Dermis blood vessel endothelial cell (primary cell): Measurements from ENCODE around the gene KIAA0513. TPM values are rescaled to one million over a fixed set of nuclear protein-coding genes. Genes with fewer than 3 reads are reported as not detected.
A peak's percentile ranks its signal among the peaks of the same experiment; 100 is the strongest.

Experiments
- DNase-seq: peaks from one replicate; pipeline ENCODE4 v3.0.0; 2010
- total RNA-seq: library from RNA; depleted of rRNA; stranded (reverse); fragments of >200 nt; gene quantifications from 2 replicates; pipeline ENCODE4 v1.2.3, GENCODE V29; 2014

The KIAA0513 gene, protein sequence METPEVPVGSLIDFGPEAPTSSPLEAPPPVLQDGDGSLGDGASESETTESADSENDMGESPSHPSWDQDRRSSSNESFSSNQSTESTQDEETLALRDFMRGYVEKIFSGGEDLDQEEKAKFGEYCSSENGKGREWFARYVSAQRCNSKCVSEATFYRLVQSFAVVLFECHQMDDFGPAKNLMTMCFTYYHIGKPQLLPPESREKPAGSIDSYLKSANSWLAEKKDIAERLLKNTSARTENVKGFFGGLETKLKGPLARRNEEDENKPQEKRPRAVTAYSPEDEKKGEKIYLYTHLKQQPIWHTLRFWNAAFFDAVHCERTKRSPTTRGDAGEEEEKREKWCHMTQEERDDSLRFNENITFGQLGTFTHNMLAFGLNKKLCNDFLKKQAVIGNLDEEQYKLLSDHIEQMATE
- 19.9 and 26.1 TPM in 2 replicates for total RNA-seq

DNA sequence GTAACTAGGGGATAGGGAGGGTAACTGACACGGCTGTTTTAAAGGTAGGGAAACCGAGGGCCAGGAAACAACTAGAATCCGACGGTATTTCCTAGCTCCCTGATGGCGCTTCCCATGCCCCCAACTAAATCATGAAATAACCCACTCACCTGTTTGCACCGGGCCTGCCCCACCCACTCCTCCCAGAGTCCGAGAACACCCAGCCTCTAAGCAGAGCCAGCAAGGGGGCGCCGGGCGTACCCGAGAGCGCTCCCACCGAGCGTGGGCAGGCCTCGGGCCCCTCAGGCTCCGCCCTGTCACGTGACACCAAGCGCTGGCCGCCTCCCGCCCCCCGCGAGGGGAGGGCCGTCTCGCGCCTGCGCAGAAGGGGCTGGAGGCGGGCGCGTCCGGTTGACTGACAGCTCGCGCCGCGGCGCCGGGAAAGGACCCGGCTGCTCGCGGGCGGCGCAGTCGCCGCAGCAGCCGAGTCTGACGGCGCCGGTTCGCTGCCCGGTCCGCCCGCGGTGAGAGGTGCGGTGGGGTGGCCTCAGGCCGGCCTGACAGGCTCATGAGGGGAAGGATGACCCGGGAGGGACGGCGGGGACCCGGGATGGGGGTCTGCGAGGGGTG is at the start of gene KIAA0513:
Gene KIAA0513 (plus strand): TSS at position 447 of the 609 bp plus-strand sequence. CDS start 39,277 bp downstream, outside the sequence.
- peak; percentile 96 for DNase-seq

DNA sequence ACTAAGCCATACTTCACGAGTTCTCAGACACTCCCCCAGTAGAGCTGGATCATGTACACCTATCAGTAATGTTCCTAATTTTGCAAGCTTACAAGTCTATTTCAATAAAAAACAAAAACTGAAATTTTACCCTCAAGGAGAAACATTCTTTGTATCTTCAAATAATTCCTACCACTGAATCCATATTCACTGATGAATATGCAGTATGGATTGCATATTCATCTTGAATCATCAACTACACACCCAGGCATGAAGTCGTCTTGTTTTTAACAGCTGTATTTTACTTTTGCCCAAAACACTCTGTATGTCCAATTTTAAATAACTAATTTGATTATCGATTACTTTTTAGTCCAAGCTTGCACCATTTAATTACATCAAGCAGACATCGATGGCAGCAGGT is 48.1 kb upstream of the KIAA0513 start:
- no peak for DNase-seq

DNA sequence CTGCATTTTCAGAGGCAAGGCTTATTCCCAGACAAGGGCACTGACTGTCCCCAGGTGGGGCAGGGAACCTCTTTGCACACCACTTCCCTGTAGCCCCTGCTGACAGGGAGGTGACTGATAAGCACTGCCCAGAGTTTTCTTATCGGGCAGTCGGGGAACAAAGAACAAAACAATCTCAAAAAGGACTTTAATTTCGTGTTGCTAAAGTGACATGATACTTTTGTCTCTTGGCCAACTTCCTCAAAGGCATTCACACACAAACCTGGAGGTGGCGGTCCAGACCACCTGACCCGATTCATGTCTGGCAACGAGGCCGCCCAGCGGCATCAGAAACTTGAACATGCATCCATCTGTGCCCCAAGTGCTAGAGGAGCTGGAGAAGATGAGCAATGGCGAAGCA is 45.2 kb upstream of the KIAA0513 start:
- peak; percentile 8 for DNase-seq

DNA sequence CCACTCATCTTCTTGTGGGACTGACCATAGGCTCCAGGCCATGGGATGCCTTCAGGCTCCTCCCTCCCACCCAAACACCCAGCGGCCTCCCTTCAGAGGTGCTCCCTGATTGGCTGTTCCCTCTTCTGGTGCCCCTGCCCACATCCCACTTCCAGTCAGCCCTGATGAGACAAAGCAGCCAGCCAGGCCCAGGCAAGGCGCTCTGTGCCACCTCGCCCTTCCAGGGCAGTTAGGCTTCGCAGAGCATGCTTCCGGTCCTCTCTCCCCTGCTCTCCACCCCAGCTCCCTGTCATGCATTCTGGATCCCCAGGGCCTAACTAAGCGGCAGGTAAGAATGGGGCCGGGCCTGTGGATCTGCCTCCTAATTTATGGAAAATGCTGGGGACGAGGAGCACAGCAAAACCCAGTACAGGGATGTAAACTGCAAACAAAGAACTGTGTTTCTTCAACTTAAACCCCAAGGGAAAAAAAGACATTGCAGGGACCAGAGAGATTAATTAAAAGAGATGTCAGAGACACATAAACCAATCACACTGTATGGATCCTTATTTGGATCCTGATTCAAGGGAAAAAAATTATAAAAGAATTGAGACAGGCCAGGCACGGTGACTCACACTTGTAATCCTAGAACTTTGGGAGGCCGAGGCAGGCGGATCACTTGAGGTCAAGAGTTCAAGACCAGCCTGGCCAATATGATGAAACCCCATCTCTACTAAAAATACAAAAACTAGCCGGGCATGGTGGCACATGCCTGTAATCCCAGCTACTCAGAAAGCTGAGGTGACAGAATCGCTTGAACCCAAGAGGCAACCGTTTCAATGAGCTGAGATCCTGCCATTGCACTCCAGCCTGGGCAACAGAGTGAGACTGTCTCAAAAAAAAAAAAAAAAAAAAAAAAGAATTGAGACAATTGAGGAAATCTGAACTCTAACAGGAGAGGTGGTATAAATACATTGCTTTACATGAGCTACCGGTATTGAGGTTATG is 42.2 kb upstream of the KIAA0513 start:
- no peak for DNase-seq

DNA sequence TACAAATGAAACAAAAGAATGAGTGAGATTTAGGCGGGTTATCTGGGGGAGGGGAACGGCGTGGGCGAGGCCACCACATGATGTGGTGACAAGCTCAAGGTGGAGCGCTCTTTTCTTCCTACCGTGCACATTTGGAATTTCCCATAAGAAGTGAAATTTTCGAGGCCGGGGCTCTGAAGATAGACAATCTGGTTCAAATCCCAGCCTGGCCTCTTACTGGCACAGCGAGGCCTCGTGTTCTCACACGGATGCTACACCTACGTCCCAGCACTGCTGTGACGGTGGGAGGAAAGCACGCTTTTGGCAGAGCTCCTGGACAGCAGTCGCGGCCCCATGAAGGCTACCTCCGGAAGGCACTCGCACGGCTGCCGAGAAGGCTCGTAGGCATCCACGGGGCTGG is 41.5 kb upstream of the KIAA0513 start:
- no peak for DNase-seq

DNA sequence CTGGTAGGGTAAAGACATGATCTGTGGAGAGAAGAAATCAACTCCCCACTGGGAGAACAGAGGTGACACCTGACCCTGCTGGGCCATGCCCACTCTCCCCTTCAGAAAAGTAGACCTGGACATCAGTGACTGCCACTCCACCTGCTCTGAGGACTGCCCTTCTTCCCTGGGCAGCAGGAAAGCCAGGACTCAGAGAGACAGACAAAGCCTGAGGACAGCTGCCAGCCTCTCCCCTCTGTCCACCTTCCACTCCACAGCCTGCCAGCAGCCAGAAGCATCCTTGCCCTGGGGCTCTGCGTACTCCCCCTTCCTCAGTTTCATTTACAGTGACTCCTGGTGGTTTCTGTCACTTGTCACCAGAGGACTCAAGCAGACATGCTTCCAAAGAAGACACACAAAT is 40.7 kb upstream of the KIAA0513 start:
- DNase-seq: no peak

DNA sequence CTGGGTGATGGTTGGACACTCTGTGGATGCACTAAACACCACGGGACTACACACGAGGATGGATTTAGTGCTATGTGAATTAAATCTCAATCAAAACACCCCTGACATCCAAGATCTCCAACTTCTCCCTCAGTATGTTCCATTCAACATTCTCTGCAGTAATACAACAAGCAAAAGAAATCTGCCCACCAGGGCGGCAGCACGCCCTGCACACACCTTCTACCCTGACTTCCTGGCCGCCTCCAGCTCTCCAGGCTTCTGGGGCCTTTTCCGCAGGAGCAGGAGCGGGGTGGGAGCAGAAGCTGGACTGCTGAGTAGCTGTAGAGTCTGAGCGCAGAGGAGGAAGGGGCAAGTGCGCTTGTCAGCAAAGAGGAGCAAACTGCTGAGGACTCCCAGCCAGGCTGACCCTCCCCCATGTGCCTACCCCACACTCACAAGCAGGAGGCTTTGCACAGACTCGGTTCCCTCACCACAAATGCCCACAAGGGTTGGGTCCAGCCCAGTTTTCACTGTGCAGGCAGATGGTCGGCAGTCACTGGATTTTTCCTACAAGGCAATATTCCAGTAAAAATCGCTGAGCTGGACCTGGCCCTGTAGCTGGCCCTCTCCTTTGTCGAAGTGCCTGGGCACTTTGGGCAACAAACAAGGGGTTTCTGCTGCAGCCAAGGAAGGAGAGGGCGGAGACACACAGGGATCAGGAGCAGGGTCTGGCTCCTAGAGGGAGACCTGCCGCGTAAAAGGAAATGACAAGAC is 39.1 kb upstream of the KIAA0513 start:
- DNase-seq: no peak

DNA sequence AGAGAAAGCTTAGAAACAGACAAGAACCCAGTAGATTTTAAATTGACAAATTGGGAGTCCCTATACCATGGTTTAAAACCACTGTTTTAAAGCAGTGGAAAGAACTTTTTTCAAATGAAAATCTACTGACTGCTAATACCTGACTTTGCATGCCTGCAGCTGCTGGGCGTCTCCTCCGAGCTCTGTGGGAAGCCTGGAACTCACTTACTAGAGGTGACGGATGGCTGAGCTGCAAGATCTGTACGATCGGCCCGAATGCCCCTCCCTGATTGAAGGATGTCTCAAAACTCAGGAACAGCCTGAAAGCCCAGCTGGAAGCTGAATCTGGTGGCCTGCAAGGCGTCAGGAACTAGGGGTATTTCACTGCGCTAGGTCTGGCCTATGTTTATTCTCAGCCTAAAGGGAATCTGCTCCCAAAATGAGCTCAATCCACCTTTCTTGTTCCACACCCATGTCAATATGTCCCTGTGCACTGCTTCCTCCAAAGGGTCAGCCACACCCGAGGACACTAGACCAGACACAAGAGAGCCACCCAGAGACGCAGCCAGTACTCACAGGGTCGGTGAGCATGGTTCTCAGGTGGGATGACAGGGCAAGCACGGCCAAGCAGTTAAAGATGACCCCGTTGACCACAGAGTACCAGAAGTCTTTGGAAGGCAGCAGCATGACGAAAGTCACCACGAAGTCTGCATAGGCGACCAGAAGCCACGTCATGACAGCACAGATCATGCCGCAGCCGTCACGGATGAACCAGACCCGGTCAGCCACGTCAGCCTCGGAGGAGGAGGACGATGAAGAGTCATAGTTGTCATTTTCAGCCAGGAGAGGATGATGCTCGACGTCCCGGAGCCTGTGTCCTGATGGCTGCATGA is 37.6 kb upstream of the KIAA0513 start:
- no peak for DNase-seq

DNA sequence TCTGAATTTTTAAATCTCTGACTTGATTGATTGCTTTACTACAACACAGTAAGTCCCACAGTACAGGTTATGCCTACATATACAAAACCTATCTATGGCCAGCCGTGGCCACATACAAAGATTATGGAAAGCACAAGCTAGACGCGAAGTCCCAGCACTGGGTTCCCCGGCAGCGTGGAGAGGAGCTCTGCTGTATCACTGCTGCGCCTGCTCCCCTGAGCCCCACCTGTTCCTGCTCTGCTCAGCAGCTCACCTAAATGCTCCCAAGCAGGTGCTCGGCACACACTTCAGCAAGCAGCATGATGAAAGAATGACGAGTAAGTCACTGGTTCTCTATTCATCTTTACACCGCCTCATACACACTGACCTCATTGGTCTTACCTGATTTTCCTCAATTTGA is 36.8 kb upstream of the KIAA0513 start:
- no peak for DNase-seq

DNA sequence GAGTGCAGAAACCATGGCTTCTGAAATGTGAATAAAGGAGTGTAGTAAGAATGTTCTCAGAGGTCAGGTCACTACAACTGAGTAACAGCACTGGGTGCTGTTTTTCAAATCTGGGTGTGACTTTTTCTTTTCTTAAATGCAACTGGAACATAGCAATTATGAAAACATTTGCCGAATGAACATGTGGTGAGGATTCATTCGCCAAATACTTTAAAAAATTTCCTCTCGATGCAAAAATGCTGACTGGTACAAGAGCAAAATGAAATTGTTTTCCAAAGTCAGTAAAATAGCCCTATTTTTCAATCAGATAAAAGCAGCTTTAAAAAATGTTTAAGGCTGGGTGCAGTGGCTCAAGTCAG is 34.9 kb upstream of the KIAA0513 start:
- DNase-seq: no peak

DNA sequence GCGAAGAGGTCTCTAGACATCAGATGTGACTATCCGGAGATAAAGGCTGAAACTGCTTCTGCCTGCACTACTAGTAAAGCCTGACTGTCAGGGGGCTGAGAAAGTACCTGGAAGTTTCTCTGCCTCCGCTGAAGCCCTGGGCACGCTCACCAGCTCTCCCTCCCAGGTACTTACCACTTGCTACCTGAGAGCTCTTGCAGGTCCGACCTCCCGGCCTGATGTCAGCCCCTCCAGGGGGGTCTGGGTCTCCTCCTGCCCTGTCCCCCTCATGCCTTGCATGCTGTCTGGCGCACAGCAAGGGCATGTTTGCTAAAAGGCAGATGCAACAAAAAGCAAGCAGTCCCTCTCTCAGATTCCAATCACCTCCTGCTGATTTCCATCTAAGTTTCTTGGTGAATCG is 33.7 kb upstream of the KIAA0513 start:
- no peak for DNase-seq

DNA sequence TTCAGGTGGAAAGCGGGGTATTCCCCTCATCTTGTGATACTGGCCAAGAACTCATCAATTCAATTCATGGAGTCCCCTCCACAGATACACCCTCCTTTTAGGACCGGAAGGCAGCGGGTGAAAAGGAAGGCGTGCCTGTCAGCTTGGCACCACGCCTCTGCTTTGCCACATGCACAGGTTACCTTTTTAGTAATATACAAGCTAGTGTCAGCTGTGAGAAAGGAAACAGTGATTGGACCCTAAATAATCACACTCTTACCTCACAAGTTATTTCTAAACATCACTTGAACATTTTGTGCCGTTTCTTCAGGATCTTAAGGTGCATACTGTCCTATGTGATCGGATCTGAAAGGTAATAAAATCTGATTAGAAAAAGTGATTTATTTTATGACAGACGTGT is 31.9 kb upstream of the KIAA0513 start:
- DNase-seq: no peak

DNA sequence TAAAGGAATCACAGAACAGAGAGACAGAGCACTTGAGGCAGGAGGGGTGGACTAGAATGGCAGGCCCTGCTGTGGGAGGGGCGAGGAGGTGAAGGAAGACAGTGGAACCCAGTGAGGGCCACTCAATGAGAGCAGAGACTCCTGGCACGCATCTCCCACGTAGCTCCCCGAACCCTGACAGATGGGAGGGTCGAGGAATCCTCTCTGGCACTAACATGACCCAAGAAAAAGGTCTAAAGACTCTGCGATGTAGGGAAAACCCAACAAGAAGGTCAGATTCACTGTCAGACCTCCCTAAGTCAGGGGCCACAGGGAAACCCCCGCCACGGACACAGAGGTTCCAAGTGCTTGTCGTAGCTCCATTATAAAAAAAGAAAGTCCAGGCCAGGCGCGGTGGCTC is 31.2 kb upstream of the KIAA0513 start:
- no peak for DNase-seq

DNA sequence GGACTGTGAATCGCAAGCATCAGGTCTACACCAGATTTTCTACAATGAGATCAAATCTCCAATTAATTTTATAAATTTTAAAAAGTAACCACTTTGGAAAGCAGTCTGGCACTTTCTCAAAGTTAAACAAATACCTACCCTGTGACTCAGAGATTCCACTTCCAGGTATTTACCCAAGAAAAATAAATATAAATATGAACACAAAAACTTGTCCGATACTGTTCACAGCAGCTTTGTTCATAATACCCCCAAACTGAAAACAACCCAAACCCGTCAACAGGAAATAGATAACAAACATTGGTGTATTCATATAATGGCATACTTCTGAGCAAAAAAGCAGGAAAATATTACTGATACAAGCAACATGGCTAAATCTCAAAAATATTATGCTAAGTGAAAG is 28.4 kb upstream of the KIAA0513 start:
- peak; percentile 69 for DNase-seq

DNA sequence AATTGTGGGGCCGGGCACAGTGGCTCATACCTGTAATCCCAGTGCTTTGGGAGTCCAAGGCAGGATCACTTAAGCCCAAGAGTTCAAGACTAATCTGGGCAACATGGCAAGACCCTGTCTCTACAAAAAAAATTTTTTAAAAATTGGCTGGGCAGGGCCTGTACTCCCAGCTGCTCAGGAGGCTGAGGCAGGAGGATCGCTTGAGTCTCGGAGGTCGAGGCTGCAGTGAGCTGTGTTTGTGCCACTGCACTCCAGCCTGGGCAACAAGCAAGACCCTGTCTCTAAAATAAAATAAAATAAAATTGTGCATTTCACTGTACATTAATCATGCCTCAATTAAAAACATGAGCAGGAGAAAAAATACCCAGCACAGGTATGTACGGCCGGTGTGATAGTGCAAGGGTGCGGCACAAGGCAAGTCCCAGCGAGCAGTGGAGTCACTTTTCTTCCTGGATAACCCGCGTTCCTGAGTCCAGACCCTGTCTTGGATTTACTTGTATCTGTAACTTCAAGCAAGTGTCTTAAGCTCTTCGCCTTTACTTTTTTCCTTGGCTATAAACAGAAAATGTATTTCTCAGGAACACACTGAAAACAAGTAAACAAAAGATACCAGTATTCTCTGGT is 27.6 kb upstream of the KIAA0513 start:
- DNase-seq: no peak

DNA sequence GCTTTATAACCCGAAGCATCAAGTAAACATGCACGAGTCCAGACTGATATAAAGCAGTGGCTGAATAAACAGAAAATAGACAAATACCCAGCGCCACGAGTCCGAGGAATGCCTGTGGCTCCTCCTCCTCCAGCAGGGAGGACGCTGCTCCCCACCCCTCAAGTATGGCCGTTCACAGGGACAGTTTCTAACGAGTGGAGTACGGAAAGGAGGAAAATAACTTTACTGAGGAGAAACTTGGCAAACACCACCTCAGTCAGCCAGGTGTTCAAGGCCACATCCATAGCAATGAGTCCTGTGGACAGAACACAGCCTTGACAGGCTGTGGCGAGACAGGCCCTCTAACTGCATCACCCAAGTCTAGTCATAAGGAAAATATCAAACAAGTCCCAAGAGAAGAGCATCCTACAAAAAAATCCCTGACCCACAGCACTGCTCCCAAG is 25.5 kb upstream of the KIAA0513 start:
- DNase-seq: no peak

DNA sequence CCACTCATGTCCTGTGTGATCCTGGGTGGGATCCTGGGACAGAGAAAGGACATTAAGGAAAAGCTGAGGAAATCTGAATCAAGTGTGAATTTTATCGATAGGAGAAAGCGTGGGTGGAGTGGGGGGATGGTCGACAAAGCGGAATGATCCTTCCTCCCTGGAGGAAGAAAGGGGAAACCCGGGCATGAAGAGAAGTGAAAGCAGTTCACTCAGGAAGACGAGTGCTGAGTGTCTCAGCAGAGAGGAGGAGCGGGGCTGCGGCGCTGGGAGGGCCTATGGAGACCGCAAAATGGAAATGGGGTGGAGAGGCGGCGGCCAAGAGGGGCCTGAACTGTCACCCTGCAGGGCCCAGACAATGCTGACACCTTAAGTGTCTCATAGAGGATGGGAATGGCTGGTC is 25.0 kb upstream of the KIAA0513 start:
- DNase-seq: no peak

DNA sequence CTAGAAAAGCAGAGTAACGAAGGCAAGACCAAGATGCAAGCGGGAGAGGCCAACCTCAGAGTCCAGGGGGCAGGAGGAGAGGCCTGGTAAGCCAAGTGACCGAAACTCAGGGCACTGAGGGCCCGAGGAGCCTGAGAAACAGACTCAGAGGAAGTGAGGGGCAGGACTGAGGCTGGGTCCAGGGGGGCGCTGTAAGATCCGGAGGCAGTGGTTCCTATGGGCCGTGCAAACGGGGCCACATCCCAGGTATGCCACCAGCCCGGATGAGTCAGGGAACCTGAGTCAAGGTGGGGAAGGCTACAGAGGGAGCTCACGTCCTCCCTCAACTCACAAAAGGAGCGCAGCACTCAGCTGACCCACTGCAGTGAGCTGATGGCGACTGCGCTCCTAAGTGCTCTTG is 24.5 kb upstream of the KIAA0513 start:
- no peak for DNase-seq

DNA sequence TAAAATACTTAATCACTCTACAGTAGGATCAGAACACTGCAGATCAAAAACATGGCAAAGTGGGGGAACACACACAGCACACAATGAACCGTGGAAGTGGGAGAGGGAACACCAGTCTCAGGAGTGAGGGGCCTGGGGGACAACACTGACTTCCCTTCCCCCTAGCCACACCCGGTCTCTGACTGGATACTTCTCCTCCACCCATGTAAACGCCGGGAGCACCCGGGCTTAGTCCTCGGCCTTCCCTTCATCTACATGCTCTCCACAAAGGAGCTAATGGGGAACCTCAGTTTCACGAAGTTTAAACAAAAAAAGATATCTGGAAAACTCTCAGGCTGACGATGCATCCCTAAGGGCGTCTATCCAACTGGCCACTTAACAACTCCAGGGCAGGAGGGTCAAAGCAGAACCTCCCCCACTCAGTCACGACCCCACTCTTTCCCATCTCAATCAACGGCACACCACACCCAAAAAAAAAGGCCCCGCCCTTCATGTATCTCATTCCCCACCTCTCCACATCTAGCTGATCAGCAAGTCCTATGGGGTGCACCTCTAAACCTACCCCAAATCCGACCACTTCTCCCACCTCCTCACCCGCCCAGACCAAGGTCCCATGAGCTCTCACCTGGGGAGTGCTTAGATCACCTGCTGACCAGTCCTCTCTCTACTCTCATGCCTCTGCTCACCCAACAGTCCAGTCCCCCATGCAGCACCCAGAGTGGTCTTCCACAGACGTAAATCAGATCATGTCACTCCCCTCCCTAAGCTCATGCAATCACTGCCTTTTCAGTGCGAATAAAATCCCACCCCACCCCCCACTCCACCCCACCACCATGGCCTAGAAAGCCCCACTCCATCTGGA is 23.6 kb upstream of the KIAA0513 start:
- no peak for DNase-seq
